HG03442 (cell line): ENCODE data around the gene C1orf167.

Experiments
- ATAC-seq: cut with Tn5 transposase; IDR thresholded peaks from one replicate; pipeline ENCODE4 v1.9.1; 2021; ENCODE audit warnings: mild to moderate bottlenecking, moderate library complexity; ENCODE audit not compliant: unreplicated experiment

Gene C1orf167

DNA sequence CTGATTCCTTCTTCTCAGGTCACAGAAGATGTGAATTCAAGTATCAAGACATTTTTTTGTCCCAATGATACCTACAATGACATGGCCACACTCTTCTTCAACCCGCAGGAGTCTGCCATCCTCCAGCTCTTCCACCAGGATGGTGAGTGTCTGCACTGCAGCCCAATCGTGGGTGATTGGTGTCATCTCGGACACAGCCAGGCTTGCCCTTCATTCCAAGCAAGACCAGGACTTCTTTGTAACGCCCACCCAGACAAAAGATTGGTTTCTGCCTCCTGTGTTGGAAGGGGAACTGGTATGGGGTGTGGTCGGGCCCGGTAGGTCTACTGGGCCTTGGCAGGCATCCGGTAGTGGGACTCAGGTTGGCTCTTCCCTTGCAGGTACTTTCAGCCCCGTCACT, 71.5 kb downstream of the C1orf167 start:
- ATAC-seq: no peak

DNA sequence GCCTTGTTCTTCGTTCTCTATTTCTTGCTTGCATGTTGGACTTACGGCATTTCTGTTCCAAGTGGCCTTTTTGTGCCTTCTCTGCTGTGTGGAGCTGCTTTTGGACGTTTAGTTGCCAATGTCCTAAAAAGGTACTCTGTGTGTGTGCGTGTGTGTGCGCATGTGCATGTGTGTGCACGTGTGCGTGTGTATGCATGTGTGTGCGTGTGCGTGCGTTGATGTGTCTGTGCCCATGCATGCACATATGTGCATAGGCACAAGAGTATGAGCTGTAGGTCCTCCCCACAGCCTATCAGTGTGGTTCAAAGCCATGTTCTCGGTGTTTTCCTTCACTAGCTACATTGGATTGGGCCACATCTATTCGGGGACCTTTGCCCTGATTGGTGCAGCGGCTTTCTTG, 71.9 kb downstream of the C1orf167 start:
- ATAC-seq: no peak

DNA sequence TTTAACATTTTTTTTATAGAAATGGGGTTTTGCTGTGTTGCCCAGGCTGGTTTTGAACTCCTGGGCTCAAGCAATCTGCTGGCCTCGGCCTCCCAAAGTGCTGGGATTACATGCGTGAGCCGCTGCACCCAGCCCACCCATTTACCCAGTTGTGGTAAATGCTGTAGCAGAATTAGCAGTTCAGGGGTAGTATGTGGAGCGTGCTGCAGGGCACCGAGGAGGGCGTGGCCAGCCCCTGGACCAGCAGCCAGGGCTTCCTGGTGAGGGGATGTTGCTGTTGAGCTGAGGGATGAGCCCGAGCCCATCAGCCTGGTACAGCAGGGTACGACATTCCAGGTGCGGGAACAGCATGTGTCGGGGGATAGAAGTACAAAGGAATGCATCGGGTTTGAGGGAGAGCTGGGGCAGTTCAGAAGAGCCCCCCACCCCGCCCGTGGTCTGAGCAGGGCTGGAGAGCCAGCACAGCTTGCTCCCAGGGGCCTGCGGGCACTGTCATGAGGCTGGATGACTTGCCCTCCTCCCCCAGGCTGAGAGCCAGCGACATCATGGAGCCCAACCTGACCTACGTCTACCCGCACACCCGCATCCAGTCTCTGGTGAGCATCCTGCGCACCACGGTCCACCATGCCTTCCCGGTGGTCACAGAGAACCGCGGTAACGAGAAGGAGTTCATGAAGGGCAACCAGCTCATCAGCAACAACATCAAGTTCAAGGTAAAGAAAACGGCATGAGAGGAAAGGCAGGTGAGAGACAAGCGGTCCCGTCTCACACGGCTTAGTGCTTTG, 73.6 kb downstream of the C1orf167 start:
- ATAC-seq: no peak

DNA sequence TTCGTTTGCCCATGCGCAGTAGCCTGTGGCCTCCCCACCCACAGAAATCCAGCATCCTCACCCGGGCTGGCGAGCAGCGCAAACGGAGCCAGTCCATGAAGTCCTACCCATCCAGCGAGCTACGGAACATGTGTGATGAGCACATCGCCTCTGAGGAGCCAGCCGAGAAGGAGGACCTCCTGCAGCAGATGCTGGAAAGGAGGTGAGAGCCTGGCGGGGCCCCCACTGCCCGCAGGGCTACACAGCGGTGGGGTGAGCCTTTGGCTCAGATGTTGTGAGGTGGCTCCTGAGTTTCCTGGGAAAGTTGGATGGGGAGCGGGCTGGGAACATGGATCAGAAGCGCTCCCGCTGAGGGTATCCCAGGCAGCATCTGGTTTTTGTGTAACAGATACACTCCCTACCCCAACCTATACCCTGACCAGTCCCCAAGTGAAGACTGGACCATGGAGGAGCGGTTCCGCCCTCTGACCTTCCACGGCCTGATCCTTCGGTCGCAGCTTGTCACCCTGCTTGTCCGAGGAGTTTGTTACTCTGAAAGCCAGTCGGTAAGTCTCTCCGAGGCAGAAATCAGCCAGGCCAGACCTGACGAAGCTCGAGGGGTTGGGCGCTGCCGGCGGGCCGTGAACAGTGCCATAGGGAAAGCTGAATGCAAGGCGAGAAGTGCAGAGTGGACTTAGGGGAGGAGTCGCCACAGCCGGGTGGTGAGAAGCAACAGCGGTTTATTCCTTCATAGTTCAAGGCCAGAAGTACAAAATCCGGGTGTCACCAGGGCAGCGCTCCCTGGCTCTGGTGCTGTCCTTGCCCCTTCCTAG, 75.2 kb downstream of the C1orf167 start:
- ATAC-seq: no peak

DNA sequence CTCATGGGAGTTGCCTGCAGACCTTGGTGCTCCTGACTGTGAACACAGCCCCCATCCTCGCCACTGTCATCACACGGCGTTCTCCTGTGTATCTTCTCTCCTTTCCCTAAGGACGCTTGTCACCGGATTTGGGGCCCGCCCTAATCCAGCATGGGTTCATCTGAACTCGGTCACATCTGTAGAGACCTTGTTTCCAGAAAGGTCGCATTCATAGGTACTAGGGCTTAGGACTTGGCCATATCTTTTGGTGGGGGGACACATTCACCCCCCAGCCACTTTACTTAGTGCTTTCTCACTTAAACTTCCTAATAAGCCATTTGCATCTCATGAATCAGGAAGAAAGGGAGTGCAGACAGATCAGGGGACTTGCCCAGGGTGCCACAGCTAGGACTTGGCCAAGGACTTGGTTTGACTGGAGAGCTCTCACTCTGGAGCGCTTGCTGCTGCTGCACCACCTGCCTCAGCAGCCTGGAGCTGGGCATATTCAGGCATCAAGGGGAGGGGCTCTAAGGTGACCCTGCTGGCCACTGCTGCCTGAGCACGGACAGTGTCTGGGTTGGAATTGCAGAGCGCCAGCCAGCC, 75.9 kb downstream of the C1orf167 start:
- no peak for ATAC-seq

DNA sequence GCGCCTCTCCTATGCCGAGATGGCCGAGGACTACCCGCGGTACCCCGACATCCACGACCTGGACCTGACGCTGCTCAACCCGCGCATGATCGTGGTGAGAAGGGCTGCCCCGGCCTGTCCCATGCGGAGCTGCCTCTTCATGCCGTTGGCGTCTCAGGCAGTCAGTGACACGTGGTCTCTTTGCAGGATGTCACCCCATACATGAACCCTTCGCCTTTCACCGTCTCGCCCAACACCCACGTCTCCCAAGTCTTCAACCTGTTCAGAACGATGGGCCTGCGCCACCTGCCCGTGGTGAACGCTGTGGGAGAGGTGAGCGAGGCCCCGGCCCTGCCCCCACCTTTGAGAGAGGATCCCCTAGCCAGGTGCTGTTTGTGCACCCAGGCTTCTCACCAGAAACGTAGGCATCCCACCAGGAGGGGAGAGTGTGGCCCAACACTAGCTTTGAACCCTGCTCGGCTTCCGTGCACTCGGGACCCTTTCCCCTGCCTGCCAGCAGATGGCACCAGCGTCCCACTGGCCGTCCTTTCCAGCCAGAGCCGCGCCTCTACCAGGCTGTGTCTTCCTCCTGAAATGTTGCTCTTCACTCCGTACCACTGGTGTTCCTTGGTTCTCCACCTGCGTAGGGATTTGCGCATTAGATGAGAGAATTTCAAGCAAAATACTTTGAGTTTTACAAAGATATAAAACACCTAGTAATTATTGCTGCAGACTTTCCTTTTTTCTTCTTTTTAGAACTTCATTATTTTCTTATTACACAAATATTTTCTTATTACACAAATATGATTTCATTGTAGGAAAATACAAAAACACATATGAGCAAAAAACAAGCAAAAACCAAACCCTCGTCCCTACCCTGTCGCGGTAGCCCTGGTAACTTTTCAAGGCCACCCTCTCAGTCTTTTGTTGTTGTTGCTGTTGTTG, 76.6 kb downstream of the C1orf167 start:
- ATAC-seq: no peak
